CD4-positive, alpha-beta T cell (primary cell): ENCODE data around the gene RSU1. TPM values are rescaled to one million over a fixed set of nuclear protein-coding genes. Genes with fewer than 3 reads are reported as not detected.

Source experiments
- ATAC-seq: fragments of 200-7000 bp; cut with Tn5 transposase; one replicate; pipeline ENCODE4 v1.10.0; 2022; ENCODE audit warnings: mild to moderate bottlenecking; ENCODE audit not compliant: poor library complexity
- CTCF ChIA-PET: fragments of 350-600 bp; sonication (Branson Sonifier 250); formaldehyde crosslinking; loops from one replicate; lab custom pipeline; 2021; ENCODE audit warnings: antibody characterized with exemption, inconsistent platforms; lab: Charles Lee
- POLR2A ChIA-PET: fragments of 350-600 bp; sonication (Branson Sonifier 250); formaldehyde crosslinking; loops from one replicate; lab custom pipeline; 2021; ENCODE audit warnings: antibody characterized with exemption, inconsistent platforms; lab: Charles Lee
- DNase-seq, 14 experiments: peaks; one replicate each; pipeline ENCODE4 v3.0.0-alpha.2; 2013 to 2020; ENCODE audit warnings: mixed read lengths in 2 of 14
- H3K27ac ChIP-seq, 2 donors: one replicate each; pipeline versions ENCODE4 v1.5.1 to v1.7.0; 2013; ENCODE audit warnings: low read length in 2 of 2, low read depth in 1 of 2, mild to moderate bottlenecking in 1 of 2
- H3K27me3 ChIP-seq, 2 experiments: 1 replicate in 1 of 2; 2 replicates in 1 of 2; pipeline versions ENCODE4 v1.6.1 to v1.7.0; 2013; ENCODE audit warnings: low read length in 2 of 2, control low read depth in 1 of 2, mild to moderate bottlenecking in 1 of 2, moderate library complexity in 1 of 2; ENCODE audit not compliant: insufficient read depth in 2 of 2, control insufficient read depth in 1 of 2
- H3K36me3 ChIP-seq: one replicate; pipeline ENCODE4 v1.6.1; 2013; ENCODE audit warnings: low read length, control low read depth; ENCODE audit not compliant: insufficient read depth
- H3K4me1 ChIP-seq: one replicate; pipeline ENCODE4 v1.6.1; 2013; ENCODE audit warnings: low read length, control low read depth; ENCODE audit not compliant: insufficient read depth
- H3K4me3 ChIP-seq: one replicate; pipeline ENCODE4 v1.5.1; 2013; ENCODE audit warnings: mild to moderate bottlenecking, low read length, moderate library complexity
- H3K9me3 ChIP-seq, 2 experiments: 1 replicate in 1 of 2; 2 replicates in 1 of 2; pipeline versions ENCODE4 v1.6.1 to v1.7.0; 2013; ENCODE audit warnings: low read length in 2 of 2, mild to moderate bottlenecking in 2 of 2, control low read depth in 1 of 2, moderate library complexity in 1 of 2; ENCODE audit not compliant: control insufficient read depth in 1 of 2, insufficient read depth in 1 of 2
- H3K27ac Mint-ChIP-seq: one replicate; pipeline ENCODE4 v1.8.0; 2020; ENCODE audit warnings: mixed read lengths
- H3K27me3 Mint-ChIP-seq: one replicate; pipeline ENCODE4 v1.8.0; 2021; ENCODE audit warnings: mixed read lengths
- H3K36me3 Mint-ChIP-seq: one replicate; pipeline ENCODE4 v1.8.0; 2021; ENCODE audit warnings: low read depth, mixed read lengths
- H3K4me1 Mint-ChIP-seq: one replicate; pipeline ENCODE4 v1.8.0; 2021; ENCODE audit warnings: low read depth, mixed read lengths
- H3K4me3 Mint-ChIP-seq: one replicate; pipeline ENCODE4 v1.8.0; 2020; ENCODE audit warnings: mild to moderate bottlenecking, mixed read lengths
- H3K9me3 Mint-ChIP-seq: one replicate; pipeline ENCODE4 v1.8.0; 2020; ENCODE audit warnings: mixed read lengths
- intact Hi-C, 2 experiments: fragments of 100-400 bp; cut with DNase I in 1 of 2; cut with micrococcal nuclease in 1 of 2; formaldehyde crosslinking; loops; one replicate each; pipeline versions ENCODE4 v1.15.1 to v1.9.0; 2023 to 2025; cut with DNase I, micrococcal nuclease
- total RNA-seq, 174 experiments: library from RNA in 2 of 174; stranded (reverse) in 2 of 174; gene quantifications; one replicate each; pipeline ENCODE4 v1.2.3 and lab custom pipeline; 2021 to 2026
- TF ChIP-seq, protein P1 (sequence below): fragments of 200-600 bp; IDR thresholded peaks from one replicate; pipeline ENCODE4 v1.8.0; 2022; ENCODE audit warnings: antibody characterized with exemption, mild to moderate bottlenecking

Gene RSU1
- total RNA-seq, 2 experiments from 2014 or later: 26.2 to 28.8 TPM

DNA sequence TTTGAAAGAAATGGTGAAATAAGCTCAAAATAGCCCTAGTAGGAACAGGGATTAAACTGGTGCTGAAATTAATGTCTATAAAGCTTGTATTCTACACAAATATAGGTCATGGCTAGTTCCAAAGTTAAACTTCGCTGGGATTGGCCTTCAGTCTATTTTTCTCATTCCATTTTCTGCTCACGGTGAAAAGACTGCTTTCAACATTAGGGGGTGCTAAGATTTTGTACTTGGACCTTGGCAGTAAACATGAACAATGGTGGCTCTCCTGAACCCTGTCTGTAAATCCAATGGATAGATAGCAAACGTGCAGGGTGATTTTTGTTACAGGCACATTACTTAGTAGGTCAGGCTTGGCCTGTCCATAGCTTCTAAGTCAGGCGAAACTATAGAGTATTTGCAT lies 36.0 kb upstream of the RSU1 start:
- TF ChIP-seq, protein P1, sequence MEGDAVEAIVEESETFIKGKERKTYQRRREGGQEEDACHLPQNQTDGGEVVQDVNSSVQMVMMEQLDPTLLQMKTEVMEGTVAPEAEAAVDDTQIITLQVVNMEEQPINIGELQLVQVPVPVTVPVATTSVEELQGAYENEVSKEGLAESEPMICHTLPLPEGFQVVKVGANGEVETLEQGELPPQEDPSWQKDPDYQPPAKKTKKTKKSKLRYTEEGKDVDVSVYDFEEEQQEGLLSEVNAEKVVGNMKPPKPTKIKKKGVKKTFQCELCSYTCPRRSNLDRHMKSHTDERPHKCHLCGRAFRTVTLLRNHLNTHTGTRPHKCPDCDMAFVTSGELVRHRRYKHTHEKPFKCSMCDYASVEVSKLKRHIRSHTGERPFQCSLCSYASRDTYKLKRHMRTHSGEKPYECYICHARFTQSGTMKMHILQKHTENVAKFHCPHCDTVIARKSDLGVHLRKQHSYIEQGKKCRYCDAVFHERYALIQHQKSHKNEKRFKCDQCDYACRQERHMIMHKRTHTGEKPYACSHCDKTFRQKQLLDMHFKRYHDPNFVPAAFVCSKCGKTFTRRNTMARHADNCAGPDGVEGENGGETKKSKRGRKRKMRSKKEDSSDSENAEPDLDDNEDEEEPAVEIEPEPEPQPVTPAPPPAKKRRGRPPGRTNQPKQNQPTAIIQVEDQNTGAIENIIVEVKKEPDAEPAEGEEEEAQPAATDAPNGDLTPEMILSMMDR: no peak
- DNase-seq (peak in 3 of 14 experiments; percentile 13 to 35 (median 16)), ATAC-seq (no peak)
- H3K4me1 Mint-ChIP-seq: no peaks in the 10 kb centered on the region
- H3K36me3 ChIP-seq: no peaks in the 10 kb centered on the region
- H3K4me3 Mint-ChIP-seq: no peak overlapping the region
- no peaks in the 10 kb centered on the region for H3K9me3 Mint-ChIP-seq
- H3K27me3 ChIP-seq: no peaks in the 10 kb centered on the region
- intact Hi-C loops: loop anchor here in 1 of 2 experiments (10.0 kb wide), 1 partner anchor 92 kb away; no protein-coding TSS in a partner anchor
- no peak overlapping the region for H3K27ac Mint-ChIP-seq
- POLR2A ChIA-PET: interaction anchor here (1.0 kb wide), 1 partner anchor 376 kb away, joined by 3 read pairs; no protein-coding TSS in a partner anchor
- no peak overlapping the region for H3K4me3 ChIP-seq
- H3K4me1 ChIP-seq: no peaks in the 10 kb centered on the region
- H3K9me3 ChIP-seq: no peaks in the 10 kb centered on the region
- H3K27ac ChIP-seq: no peak overlapping the region
- H3K36me3 Mint-ChIP-seq: no peaks in the 10 kb centered on the region
- H3K27me3 Mint-ChIP-seq: no peaks in the 10 kb centered on the region
- CTCF ChIA-PET: interaction anchor here (1.0 kb wide), 1 partner anchor 375 kb away, joined by 4 read pairs; the partner anchor contains the start of gene VIM

DNA sequence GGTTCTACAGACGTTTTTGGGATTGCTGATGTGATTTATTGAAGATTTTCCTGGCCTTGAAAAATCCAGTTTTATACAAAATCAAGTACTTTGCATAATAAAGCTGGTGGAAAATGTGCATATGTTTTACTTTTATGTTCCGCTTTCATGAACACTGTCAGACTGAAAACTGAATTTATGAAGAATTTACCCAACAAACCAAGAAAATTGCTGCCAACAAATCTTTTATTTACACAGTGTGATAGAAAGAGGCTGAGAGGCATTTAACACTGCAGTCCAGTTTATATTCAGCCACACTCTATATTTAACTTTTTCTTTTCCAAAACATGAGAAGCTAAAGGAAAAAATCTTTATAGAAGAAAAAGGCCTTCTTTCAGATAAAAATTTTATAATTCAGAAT lies 35.4 kb upstream of the RSU1 start:
- intact Hi-C loops: loop anchor here in 1 of 2 experiments (10.0 kb wide), 1 partner anchor 92 kb away; no protein-coding TSS in a partner anchor
- no peaks in the 10 kb centered on the region for H3K9me3 ChIP-seq
- no peak overlapping the region for H3K27ac Mint-ChIP-seq
- TF ChIP-seq, protein P1: no peak
- no peaks in the 10 kb centered on the region for H3K4me1 ChIP-seq
- no peaks in the 10 kb centered on the region for H3K9me3 Mint-ChIP-seq
- H3K27me3 Mint-ChIP-seq: no peaks in the 10 kb centered on the region
- no peak overlapping the region for H3K4me3 Mint-ChIP-seq
- H3K27me3 ChIP-seq: no peaks in the 10 kb centered on the region
- H3K4me1 Mint-ChIP-seq: no peaks in the 10 kb centered on the region
- no peak for DNase-seq
- H3K36me3 ChIP-seq: no peaks in the 10 kb centered on the region
- H3K27ac ChIP-seq: no peak overlapping the region
- ChIA-PET CTCF (interaction anchor here (1.0 kb wide), 1 partner anchor 375 kb away, joined by 4 read pairs; the partner anchor contains the start of gene VIM), POLR2A (interaction anchor here (1.0 kb wide), 1 partner anchor 377 kb away, joined by 3 read pairs; no protein-coding TSS in a partner anchor)
- no peak for ATAC-seq
- no peak overlapping the region for H3K4me3 ChIP-seq
- no peaks in the 10 kb centered on the region for H3K36me3 Mint-ChIP-seq

DNA sequence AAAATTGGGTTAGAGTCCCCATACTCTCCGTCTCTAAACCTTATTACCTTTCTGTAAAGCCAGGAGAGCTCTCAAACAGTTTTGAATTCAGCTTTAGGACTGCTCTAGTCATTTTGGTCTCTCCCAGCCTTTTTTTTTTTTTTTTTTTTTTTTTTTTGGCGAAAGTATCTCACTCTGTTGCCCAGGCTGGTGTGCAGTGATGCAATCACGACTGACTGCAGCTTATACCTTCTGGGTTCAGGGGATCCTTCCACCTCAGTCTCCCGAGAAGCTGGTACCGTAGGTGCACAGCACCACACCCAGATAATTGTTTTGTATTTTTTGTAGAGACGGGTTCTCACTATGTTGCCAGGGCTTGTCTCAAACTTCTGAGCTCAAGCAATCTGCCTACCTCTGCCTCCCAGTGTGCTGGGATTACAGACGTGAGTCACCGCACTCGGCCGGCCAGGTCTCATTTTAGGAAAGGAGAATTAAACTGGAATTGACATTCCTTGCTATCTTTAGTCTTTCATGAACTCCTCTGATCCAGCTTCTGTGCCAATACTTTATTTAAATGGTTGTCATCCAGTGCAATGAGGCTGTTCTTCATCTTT lies 31.4 kb upstream of the RSU1 start:
- Histone ChIP-seq H3K27ac (no peak overlapping the region), H3K4me1 (no peaks in the 10 kb centered on the region), H3K36me3 (no peaks in the 10 kb centered on the region), H3K27me3 (no peaks in the 10 kb centered on the region), H3K9me3 (no peaks in the 10 kb centered on the region), H3K4me3 (no peak overlapping the region)
- Mint-ChIP-seq H3K27ac (no peak overlapping the region), H3K4me3 (no peak overlapping the region), H3K4me1 (no peaks in the 10 kb centered on the region), H3K9me3 (no peaks in the 10 kb centered on the region), H3K36me3 (no peaks in the 10 kb centered on the region), H3K27me3 (no peaks in the 10 kb centered on the region)
- POLR2A ChIA-PET: no interaction called here
- CTCF ChIA-PET: no interaction called here
- no peak for ATAC-seq
- TF ChIP-seq, protein P1: no peak
- intact Hi-C loops: loop anchor here (10.0 kb wide), 2 partner anchors 156 to 896 kb away; no protein-coding TSS in a partner anchor
- no peak for DNase-seq
